ENCODE measurements around the gene CHRNB2.

GRCh38 chr1:154519591-154519991 is 48.0 kb upstream of the CHRNB2 start:
- TF ChIP-seq TAF1 (IDR thresholded peaks at IDR 0.05; ENCODE audit: low read depth, low read length), result no peak
- TF ChIP-seq POLR2A (IDR thresholded peaks at IDR 0.05; ENCODE audit: low read depth, low read length), result no peak
- TF ChIP-seq POLR2AphosphoS5 (IDR thresholded peaks at IDR 0.05; ENCODE audit: low read depth, low read length), result no peak
- TF ChIP-seq POU2F2 (IDR thresholded peaks at IDR 0.05; ENCODE audit: low read depth, low read length), result no peak
- no peak for TF ChIP-seq PAX5 (IDR thresholded peaks at IDR 0.05; ENCODE audit: insufficient read depth, low read length, severe bottlenecking)
